Hair follicular keratinocyte (primary cell): ENCODE data around the gene JRKL. TPM values are rescaled to one million over a fixed set of nuclear protein-coding genes. Genes with fewer than 3 reads are reported as not detected.

Source experiments
- total RNA-seq: library from RNA; depleted of rRNA; stranded (reverse); fragments of >200 nt; gene quantifications from 2 replicates; pipeline ENCODE4 v1.2.3, GENCODE V29; 2015

The JRKL gene
- 3.9 and 5.5 TPM in 2 replicates for total RNA-seq

GRCh38 chr11:96389720-96390487 lies at the start of gene JRKL, which contains the start of gene CCDC82:
Gene JRKL (plus strand): TSS chr11:96390013. CDS start chr11:96390650, 637 bp downstream.
Gene CCDC82 (minus strand): TSS chr11:96389912. CDS start chr11:96384747, 5,165 bp downstream.

GRCh38 chr11:96342961-96343711 lies 46.7 kb upstream of the JRKL start, which contains the start of gene MAML2:
Gene MAML2 (minus strand): TSS chr11:96343195. CDS start chr11:96341895, 1,300 bp downstream.

Other genes with a start within 250 kb of the JRKL start
- 2.9 and 3.3 TPM in 2 replicates for gene MAML2, start 46.8 kb upstream of the JRKL start, total RNA-seq
- gene CCDC82, start 101 bp upstream of the JRKL start, total RNA-seq, result 5.3 and 6.1 TPM in 2 replicates